Common myeloid progenitor, CD34-positive (primary cell): ENCODE measurements around the gene RAC3.

Source experiments
- CTCF ChIA-PET: fragments of 350-600 bp; sonication (Branson Sonifier 250); formaldehyde crosslinking; loops from one replicate; lab custom pipeline; 2021; ENCODE audit warnings: antibody characterized with exemption; lab: Charles Lee
- POLR2A ChIA-PET: fragments of 350-600 bp; sonication (Branson Sonifier 250); formaldehyde crosslinking; loops from one replicate; lab custom pipeline; 2021; ENCODE audit warnings: antibody characterized with exemption; lab: Charles Lee
- DNase-seq, 3 donors: peaks; one replicate each; pipeline versions ENCODE4 v3.0.0 to v3.0.0-alpha.2; 2013
- H3K27ac ChIP-seq, 2 experiments: 1 replicate in 1 of 2; 2 replicates in 1 of 2; pipeline ENCODE4 v1.7.0; 2013; ENCODE audit warnings: inconsistent platforms in 2 of 2, low read length in 2 of 2, mild to moderate bottlenecking in 2 of 2, low read depth in 1 of 2, moderate library complexity in 1 of 2; ENCODE audit not compliant: severe bottlenecking in 2 of 2, insufficient read depth in 1 of 2, poor library complexity in 1 of 2
- H3K27me3 ChIP-seq, 5 experiments: replicated peaks in 2 of 5; 1 replicate in 3 of 5; 2 replicates in 2 of 5; pipeline versions ENCODE4 v1.6.1 to v1.7.0; 2013; ENCODE audit warnings: low read length in 4 of 5, mild to moderate bottlenecking in 2 of 5, moderate library complexity in 2 of 5, inconsistent platforms in 1 of 5; ENCODE audit not compliant: insufficient read depth in 5 of 5, control insufficient read depth in 4 of 5
- H3K36me3 ChIP-seq, 4 experiments: 1 replicate in 2 of 4; 2 replicates in 2 of 4; pipeline versions ENCODE4 v1.6.1 to v1.7.0; 2013; ENCODE audit warnings: low read length in 3 of 4, control low read depth in 1 of 4, mild to moderate bottlenecking in 1 of 4; ENCODE audit not compliant: control insufficient read depth in 4 of 4, insufficient read depth in 4 of 4
- H3K4me1 ChIP-seq, 4 experiments: 1 replicate in 3 of 4; 2 replicates in 1 of 4; pipeline versions ENCODE4 v1.6.1 to v1.7.1; 2013; ENCODE audit warnings: low read length in 3 of 4, mild to moderate bottlenecking in 3 of 4, control low read depth in 1 of 4, inconsistent platforms in 1 of 4, moderate library complexity in 1 of 4; ENCODE audit not compliant: control insufficient read depth in 4 of 4, insufficient read depth in 4 of 4; ENCODE audit errors: control extremely low read depth in 1 of 4
- H3K4me3 ChIP-seq, 7 experiments: 1 replicate in 4 of 7; 2 replicates in 3 of 7; pipeline versions ENCODE4 v1.5.1 to v1.7.0; 2013; ENCODE audit warnings: mild to moderate bottlenecking in 7 of 7, low read length in 6 of 7, moderate library complexity in 6 of 7, inconsistent platforms in 2 of 7, low read depth in 2 of 7, control low read depth in 1 of 7; ENCODE audit not compliant: insufficient read depth in 4 of 7, control insufficient read depth in 1 of 7; ENCODE audit errors: extremely low read depth in 1 of 7
- H3K9me3 ChIP-seq, 5 experiments: 1 replicate in 4 of 5; 2 replicates in 1 of 5; pipeline versions ENCODE4 v1.6.1 to v1.7.1; 2013; ENCODE audit warnings: low read length in 4 of 5, mild to moderate bottlenecking in 2 of 5, inconsistent platforms in 1 of 5, low read depth in 1 of 5, moderate library complexity in 1 of 5; ENCODE audit not compliant: control insufficient read depth in 4 of 5, insufficient read depth in 2 of 5; ENCODE audit errors: control extremely low read depth in 1 of 5
- WGBS: methylation state at CpG from one replicate; pipeline ENCODE4 v1.1.5; 2013; ENCODE audit not compliant: insufficient coverage; 5-methylcytosine and 5-hydroxymethylcytosine counted together

Gene RAC3

DNA sequence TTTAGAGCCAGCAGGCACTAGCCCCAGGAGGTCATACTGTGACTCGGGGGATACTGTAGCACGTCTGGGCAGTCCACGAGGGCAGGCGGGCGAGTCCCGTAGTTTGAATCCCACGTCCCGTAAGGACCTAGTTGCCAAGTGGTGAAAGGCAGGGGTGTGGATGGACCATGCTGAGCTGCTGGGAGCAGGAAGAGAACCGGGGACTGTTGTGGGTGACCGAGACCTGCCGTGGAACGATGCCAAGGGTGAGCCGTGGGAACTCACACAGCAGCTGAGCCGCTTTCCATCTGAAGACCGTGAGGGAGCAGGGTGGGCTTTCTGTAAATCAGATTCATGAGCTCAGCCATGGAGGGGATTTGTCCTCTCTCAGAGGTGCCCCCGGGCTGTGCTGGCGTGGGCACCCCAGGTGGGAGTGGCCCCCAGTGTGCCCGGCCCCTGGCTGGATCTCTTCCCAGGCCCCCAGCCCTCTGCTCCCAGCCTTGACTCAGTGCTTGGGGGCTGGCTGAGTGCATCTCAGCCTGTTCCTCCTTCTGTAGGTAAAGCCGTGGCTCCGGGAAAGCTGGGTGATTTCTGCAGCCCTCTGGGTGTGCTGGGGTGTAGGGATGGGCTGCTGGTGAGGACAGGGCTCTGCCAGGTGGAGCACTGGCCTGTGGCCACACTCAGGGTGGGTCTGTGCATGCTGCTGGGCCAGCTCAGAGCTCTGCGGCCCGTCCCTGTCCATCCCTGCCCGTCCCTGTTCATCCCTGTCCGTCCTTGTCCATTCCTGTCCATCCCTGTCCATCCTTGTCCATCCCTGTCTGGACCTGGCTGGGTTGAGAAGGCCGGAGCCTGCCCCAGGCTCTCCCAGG lies 40.4 kb upstream of the RAC3 start:
- ChIA-PET CTCF (interaction anchor here (0.9 to 2.5 kb wide), 5 partner anchors 12 to 36 kb away, joined by 3 to 8 read pairs (median 3); partner anchors contain the start of gene NOTUM), POLR2A (interaction anchor here (1.4 kb wide), 1 partner anchor 8 kb away, joined by 3 read pairs; no protein-coding TSS in a partner anchor)
- Histone ChIP-seq H3K4me3 (no peak overlapping the region), H3K27ac (no peak overlapping the region), H3K4me1 (peaks cover 0 to 2% (median 0%) of the 10 kb centered on the region in 4 experiments), H3K36me3 (peaks cover 0 to 24% (median 6%) of the 10 kb centered on the region in 4 experiments), H3K27me3 (no peaks in the 10 kb centered on the region), H3K9me3 (peaks cover 0 to 4% (median 0%) of the 10 kb centered on the region in 5 experiments)
- WGBS = 97% methylated on average over 23 of the region's 25 CpGs
- no peak for DNase-seq

DNA sequence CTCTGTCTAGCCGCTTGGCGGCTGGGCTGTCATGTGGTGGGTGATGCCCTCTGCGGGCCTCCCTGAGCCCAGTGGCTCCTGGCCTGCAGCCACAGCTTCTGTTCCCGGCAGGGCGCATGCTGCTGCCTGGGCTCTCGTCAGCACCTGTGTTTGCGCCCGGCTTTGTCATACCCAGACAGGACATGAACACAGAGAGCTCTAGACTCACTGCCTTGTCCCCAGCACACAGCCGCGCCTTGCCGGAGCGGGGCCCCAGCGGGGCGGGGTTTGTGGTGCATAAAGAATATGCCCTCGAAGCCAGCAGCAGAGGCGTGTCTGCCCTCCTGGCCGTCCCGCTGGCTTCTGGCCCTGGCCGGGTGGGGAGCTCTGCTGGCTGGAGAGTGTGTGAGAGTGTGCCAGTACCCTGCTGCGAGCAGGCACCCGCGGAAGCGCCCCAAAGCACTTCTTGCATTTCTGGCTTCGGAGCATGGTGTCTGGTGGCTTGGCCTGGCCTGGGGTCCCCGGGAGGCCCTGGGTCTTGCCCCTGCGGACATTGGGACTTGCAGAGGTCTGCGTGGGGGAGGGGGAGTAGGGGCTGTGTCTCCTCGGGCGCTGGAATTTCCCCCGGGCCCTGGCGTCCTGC lies 39.7 kb upstream of the RAC3 start:
- Histone ChIP-seq H3K27me3 (no peaks in the 10 kb centered on the region), H3K9me3 (peaks cover 0 to 4% (median 0%) of the 10 kb centered on the region in 5 experiments), H3K27ac (no peak overlapping the region), H3K4me3 (no peak overlapping the region), H3K36me3 (peaks cover 0 to 24% (median 6%) of the 10 kb centered on the region in 4 experiments), H3K4me1 (peaks cover 0 to 2% (median 0%) of the 10 kb centered on the region in 4 experiments)
- ChIA-PET CTCF (interaction anchor here (0.9 to 1.9 kb wide), 2 partner anchors 28 to 32 kb away, joined by 3 to 8 read pairs; partner anchors contain the start of gene NOTUM), POLR2A (interaction anchor here (1.4 kb wide), 1 partner anchor 9 kb away, joined by 3 read pairs; no protein-coding TSS in a partner anchor)
- no peak for DNase-seq
- WGBS = 97% methylated on average over 21 of the region's 31 CpGs

DNA sequence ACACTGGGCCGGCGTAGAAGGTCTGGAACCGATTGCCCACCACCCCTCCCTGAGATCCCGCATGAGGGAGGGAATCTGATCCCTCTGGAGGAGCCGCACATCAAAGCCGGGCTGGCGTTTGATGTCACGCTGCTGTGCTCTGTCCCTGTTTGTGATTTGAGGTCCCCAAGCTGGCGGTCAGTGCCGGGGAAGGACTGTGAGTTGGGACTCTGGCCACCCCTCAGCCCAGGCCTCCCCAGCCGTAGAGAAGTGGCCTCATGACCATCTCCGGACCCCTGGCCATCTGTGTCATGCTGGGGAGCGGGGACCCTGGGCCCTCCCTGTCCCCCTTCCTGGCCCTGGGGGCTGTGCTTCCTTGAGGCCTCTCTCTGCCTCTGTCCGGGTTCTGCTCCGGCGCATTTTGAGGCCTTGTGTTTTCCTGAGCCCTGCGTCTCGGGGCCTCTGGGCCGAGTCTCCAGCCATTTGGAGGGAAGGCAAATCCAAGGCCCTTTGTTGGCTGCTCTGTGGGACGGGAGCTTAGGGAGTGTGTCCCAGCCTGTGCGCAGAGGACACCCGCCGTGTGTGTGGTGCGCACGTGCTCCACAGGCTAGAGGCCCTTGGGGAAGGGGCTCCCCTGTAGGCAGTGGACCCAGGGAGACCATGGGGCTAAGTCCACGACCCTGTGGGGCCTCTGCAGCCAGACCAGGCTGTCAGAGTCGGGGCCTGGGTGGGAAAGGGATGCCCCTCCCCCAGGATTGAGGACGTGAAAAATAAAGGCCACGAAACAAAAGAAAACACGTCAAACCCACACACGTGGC lies 39.0 kb upstream of the RAC3 start:
- H3K27me3 ChIP-seq = no peaks in the 10 kb centered on the region
- WGBS = 98% methylated on average over 28 of the region's 31 CpGs
- ChIA-PET CTCF (interaction anchor here (1.9 kb wide), 1 partner anchor 32 kb away, joined by 8 read pairs; the partner anchor contains the start of gene NOTUM), POLR2A (interaction anchor here (1.4 kb wide), 1 partner anchor 9 kb away, joined by 3 read pairs; no protein-coding TSS in a partner anchor)
- no peak overlapping the region for H3K27ac ChIP-seq
- H3K9me3 ChIP-seq = peaks cover 0 to 4% (median 0%) of the 10 kb centered on the region in 5 experiments
- no peak overlapping the region for H3K4me3 ChIP-seq
- no peak for DNase-seq
- peaks cover 0 to 28% (median 6%) of the 10 kb centered on the region in 4 experiments for H3K36me3 ChIP-seq
- H3K4me1 ChIP-seq = peaks cover 0 to 2% (median 0%) of the 10 kb centered on the region in 4 experiments

DNA sequence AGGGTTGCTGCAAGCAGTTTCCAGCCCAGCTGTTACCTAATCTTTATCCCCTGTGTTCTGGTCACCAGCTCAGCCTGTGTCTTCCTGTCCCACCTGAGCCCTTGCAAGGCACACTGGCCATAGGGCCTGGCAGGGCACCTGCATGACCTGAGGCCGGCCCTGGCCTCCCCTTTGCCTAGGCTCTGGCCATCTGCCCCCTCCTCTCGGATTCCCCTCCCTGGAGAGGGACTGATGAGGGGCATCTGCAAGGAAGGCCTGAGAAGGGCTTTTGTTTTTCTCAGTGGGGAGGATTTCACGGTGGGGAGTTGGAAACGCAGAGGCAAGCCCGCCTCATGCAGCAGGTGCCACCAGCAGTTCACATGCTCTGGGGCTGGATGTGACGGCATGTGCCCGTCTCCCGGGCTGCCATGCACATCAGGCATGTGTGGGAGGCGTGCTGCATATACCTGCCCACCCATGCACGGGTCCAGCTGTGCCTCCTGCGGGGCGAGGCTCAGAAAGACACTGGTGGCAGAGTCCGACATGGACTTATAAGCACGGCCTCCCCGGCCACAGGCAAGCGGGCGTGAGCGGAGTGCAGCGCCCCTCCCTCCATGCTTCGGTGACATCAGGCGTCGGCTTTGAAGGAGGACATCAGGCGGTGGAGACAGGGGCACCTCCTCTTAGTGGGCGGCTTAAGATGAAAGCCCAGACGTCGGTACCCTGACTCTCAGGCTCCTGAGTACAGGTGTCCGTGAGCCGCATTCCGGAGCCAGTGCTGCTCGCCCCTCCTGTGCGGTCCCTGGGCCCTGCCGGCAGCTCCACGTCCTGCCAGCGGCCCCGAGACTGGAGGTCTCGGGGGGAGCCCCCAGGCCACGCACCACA lies 37.5 kb upstream of the RAC3 start:
- ChIA-PET CTCF (no interaction called here), POLR2A (no interaction called here)
- peaks cover 0 to 2% (median 0%) of the 10 kb centered on the region in 4 experiments for H3K4me1 ChIP-seq
- peaks cover 0 to 25% (median 5%) of the 10 kb centered on the region in 4 experiments for H3K36me3 ChIP-seq
- H3K27ac ChIP-seq = no peak overlapping the region
- no peak overlapping the region for H3K4me3 ChIP-seq
- no peak for DNase-seq
- H3K27me3 ChIP-seq = no peaks in the 10 kb centered on the region
- H3K9me3 ChIP-seq = peaks cover 0 to 4% (median 0%) of the 10 kb centered on the region in 5 experiments
- WGBS = 98% methylated on average over 35 of the region's 37 CpGs

DNA sequence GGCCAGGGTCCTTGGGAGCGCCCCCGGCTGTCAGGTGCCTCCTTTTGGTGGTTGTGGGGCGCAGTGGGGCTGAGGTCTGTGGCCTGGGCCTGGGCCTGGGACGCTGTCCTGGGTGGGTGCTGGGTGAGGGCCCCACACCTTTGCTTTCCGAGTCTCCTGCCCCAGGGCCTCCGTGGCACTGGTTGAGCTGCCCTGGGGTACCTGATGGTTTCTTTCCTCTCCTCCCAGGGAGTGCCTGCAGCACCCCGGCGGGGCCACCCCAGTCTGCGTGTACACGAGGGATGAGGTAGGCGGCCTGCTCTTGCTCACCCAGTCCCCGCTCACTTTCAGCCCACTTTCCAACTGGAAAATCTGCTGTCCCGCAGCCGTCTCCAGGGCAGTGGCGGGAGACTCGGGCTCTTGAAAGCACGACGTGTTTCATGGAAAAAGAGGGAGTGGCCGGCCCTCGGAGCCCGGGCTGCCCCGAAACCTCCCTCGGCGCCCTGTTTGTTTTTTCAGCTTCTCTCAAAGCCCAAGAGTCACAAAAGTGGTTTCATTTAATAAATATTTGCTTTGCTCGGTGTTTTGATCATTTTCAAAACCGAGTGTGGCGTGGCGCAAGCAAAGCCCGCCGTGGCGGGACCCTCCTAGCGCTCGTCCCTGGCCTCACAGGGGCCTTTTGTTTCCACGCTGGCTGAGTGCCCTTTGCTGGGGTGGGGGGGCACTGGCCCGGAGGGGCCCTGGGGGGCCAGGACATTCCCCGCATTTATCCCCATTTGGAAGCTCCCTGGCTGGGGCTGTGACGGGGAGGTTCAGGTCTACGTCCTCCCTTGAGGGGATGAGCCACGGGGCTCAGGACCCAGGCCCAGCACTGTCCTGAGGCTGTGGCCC lies 36.6 kb upstream of the RAC3 start:
- DNase-seq = no peak
- Histone ChIP-seq H3K36me3 (peaks cover 0 to 25% (median 4%) of the 10 kb centered on the region in 4 experiments), H3K4me1 (peaks cover 0 to 2% (median 0%) of the 10 kb centered on the region in 4 experiments), H3K27me3 (no peaks in the 10 kb centered on the region), H3K9me3 (peaks cover 0 to 4% (median 0%) of the 10 kb centered on the region in 5 experiments), H3K27ac (no peak overlapping the region), H3K4me3 (no peak overlapping the region)
- WGBS = 98% methylated on average over 24 of the region's 39 CpGs
- POLR2A ChIA-PET = no interaction called here
- CTCF ChIA-PET = interaction anchor here (0.9 to 1.9 kb wide), 2 partner anchors 35 to 40 kb away, joined by 3 to 6 read pairs; no protein-coding TSS in a partner anchor
